Erythroblast (primary cell): ENCODE results near the gene ZBTB5.
"Not testable (repeated sequence)": the region's sequence is repeated elsewhere in the genome, so short reads cannot be mapped to it uniquely, and the experiment has no call there.

ENCODE experiments used
- GATA1 ChIP-seq: IDR thresholded peaks from 2 replicates; pipeline ENCODE4 v1.6.1; 2011; ENCODE audit warnings: low read depth, mild to moderate bottlenecking, control low read depth, low read length, moderate library complexity
- POLR2A ChIP-seq: IDR thresholded peaks from 2 replicates; pipeline ENCODE4 v1.6.1; 2011; ENCODE audit warnings: mild to moderate bottlenecking, low read length

GRCh38 chr9:37473982-37474381 is 8.7 kb upstream of the ZBTB5 start:
- not testable (repeated sequence) for TF ChIP-seq POLR2A, GATA1
